K562 (cell line): ENCODE data around the gene GOLPH3L. TPM values are rescaled to one million over a fixed set of nuclear protein-coding genes. Genes with fewer than 3 reads are reported as not detected.

Experiments used
- ATF1 ChIP-seq, 2 experiments: fragments of 450-650 bp in 1 of 2; IDR thresholded peaks; 2 replicates each; pipeline ENCODE4 v1.6.1; 2016; ENCODE audit warnings: missing compliant biosample characterization in 1 of 2, missing genetic modification characterization in 1 of 2
- CEBPZ ChIP-seq: fragments of 150-350 bp; IDR thresholded peaks from 2 replicates; pipeline ENCODE4 v1.6.1; 2014; ENCODE audit warnings: low read depth, mild to moderate bottlenecking, low read length, borderline replicate concordance
- CHD1 ChIP-seq: fragments of 200-600 bp; sonication (generic); IDR thresholded peaks from one replicate; pipeline ENCODE4 v1.6.1; 2012; ENCODE audit warnings: mild to moderate bottlenecking, moderate library complexity, low read length, inconsistent platforms
- CTBP1 ChIP-seq: fragments of 450-650 bp; IDR thresholded peaks from 2 replicates; pipeline ENCODE4 v1.6.1; 2016; ENCODE audit warnings: borderline replicate concordance
- FOXJ3 ChIP-seq: sonication (generic); formaldehyde crosslinking; IDR thresholded peaks from 2 replicates; pipeline ENCODE4 v1.4.0; 2020; ENCODE audit warnings: mild to moderate bottlenecking, missing genetic modification reagents
- JUND ChIP-seq, 2 experiments: IDR thresholded peaks; 2 replicates in 1 of 2; 3 replicates in 1 of 2; pipeline ENCODE4 v1.6.1; 2011; ENCODE audit warnings: borderline replicate concordance in 2 of 2, low read depth in 2 of 2, low read length in 2 of 2, improper control_type of control experiment in 1 of 2, missing biosample characterization in 1 of 2, missing genetic modification characterization in 1 of 2, missing genetic modification reagents in 1 of 2
- KLF1 ChIP-seq: fragments of 450-650 bp; IDR thresholded peaks from 2 replicates; pipeline ENCODE4 v1.6.1; 2016; ENCODE audit warnings: missing genetic modification characterization, missing compliant biosample characterization
- RAD51 ChIP-seq: fragments of 450-650 bp; IDR thresholded peaks from 2 replicates; pipeline ENCODE4 v1.7.1; 2016; ENCODE audit warnings: low read depth, mild to moderate bottlenecking, borderline replicate concordance
- RBM15 ChIP-seq: fragments of 200-400 bp; formaldehyde crosslinking; IDR thresholded peaks from 2 replicates; pipeline ENCODE4 v1.6.1; 2018; ENCODE audit warnings: mild to moderate bottlenecking, low read length, moderate library complexity; ENCODE audit not compliant: insufficient read depth
- RNF2 ChIP-seq: sonication (generic); IDR thresholded peaks from 2 replicates; pipeline ENCODE4 v1.6.1; 2016
- SIRT6 ChIP-seq: IDR thresholded peaks from one replicate; pipeline ENCODE4 v1.6.1; 2012; ENCODE audit warnings: low read depth, mild to moderate bottlenecking, control low read depth, inconsistent platforms, low read length, moderate library complexity
- ZC3H4 ChIP-seq: sonication (generic); formaldehyde crosslinking; IDR thresholded peaks from 2 replicates; pipeline ENCODE4 v1.9.0; 2021; ENCODE audit warnings: missing genetic modification reagents, borderline replicate concordance
- ZNF239 ChIP-seq: fragments of 250-450 bp; sonication (Bioruptor Pico); IDR thresholded peaks from 2 replicates; pipeline ENCODE4 v1.4.0; 2020; ENCODE audit warnings: mild to moderate bottlenecking
- ZNF507 ChIP-seq: conservative IDR thresholded peaks from 2 replicates; pipeline ENCODE4 v1.6.1; 2017; ENCODE audit warnings: missing genetic modification characterization, missing compliant biosample characterization
- ZNF740 ChIP-seq, 3 experiments: fragments of 200-800 bp in 1 of 3; sonication (Bioruptor generic) in 1 of 3; sonication (generic) in 1 of 3; formaldehyde crosslinking in 1 of 3; IDR thresholded peaks; 2 replicates each; pipeline versions ENCODE4 v1.6.1 to v1.8.0; 2016 to 2022; ENCODE audit warnings: mild to moderate bottlenecking in 2 of 3, missing compliant biosample characterization in 2 of 3, missing genetic modification characterization in 2 of 3, missing genetic modification reagents in 1 of 3
- ZNF766 ChIP-seq: fragments of 200-800 bp; sonication (Bioruptor generic); conservative IDR thresholded peaks from 2 replicates; pipeline ENCODE4 v1.6.1; 2016; ENCODE audit warnings: missing genetic modification characterization, missing compliant biosample characterization
- polyA plus RNA-seq, 8 experiments: library from polyadenylated mRNA; depleted of rRNA in 4 of 8; stranded (reverse) in 5 of 8; unstranded in 3 of 8; fragments of >200 nt; fragmentation: Nextera tagmentation in 2 of 8; fragmentation: Illumina TruSeq in 1 of 8; extraction: Ambion mirVana in 2 of 8; extraction: Trizol in 1 of 8; gene quantifications; 2 replicates each; pipeline versions ENCODE4 v1.2.1 to v1.2.3, GENCODE V29; 2011 to 2014; ENCODE audit warnings: inconsistent platforms in 1 of 8, missing spikeins in 1 of 8
- total RNA-seq, 7 experiments: library from RNA; depleted of rRNA in 6 of 7; stranded (reverse); fragments of >200 nt in 6 of 7; fragmentation: Illumina TruSeq in 2 of 7; extraction: Trizol in 2 of 7; gene quantifications; 2 replicates each; pipeline versions ENCODE4 v1.2.1 to v1.2.3, GENCODE V29; 2011 to 2021; ENCODE audit warnings: low replicate concordance in 1 of 7
- TF ChIP-seq, protein P1 (sequence below): sonication (generic); formaldehyde crosslinking; IDR thresholded peaks from 2 replicates; pipeline ENCODE4 v1.8.0; 2022; ENCODE audit warnings: mild to moderate bottlenecking, missing genetic modification reagents

GOLPH3L gene
- total and polyA plus RNA-seq, 9 of the 15 experiments (the other 6 are each of a cell fraction or from before 2014, with no cell fraction given), result 8.1 to 42.1 (median 21.6) TPM

DNA sequence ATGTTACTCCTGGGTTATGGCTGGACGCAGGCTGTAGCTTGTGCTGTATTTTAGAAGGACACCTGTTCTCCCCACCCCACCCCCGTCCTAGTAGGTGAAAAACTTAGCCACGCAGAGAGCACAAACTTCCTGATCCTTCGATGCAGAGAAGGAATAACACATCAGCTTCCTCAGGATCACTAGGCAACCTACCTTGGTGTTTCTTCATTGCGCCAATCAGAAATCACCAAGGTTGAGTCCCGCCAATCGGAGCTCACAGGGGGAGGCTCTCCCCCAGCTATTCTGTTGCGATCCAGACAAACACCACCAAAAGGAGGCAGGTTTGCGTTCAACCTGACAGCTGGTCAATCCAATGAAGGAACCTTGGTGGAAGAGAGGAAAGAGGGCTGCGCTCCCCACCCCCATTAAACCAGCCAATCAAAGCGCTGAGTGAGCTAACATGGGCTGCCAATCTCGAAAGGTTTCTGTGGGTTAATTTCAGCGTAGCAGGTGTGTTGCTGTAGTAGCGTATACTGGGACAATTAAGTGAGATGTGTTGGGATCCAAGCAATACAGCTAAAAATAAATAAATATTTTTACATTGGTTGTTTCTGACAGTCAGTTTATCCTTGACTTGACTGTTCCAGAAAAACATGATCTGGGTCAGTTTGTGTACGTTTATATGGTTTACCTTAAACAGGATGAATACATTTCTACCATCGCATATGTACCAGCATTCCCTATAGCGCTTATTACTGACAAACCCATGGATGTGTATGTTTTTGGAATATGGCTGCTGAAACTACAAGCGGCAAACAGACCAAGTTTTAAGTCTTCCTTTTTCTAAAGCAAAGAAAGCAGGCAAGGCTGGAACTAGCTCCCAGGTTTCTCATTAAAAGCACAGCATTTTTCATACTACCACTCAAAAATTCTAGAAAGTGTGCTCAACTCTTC lies at the start of gene GOLPH3L (continued):
- no peak for TF ChIP-seq RNF2
- peak; percentile 18; the same call in 1 of the 2 replicates for TF ChIP-seq RAD51
- TF ChIP-seq CTBP1, result peak; percentile 65; the same call in 1 of the 2 replicates
- TF ChIP-seq ZC3H4 (CRISPR knock-in tag), result no peak
- TF ChIP-seq RBM15, result no peak
- TF ChIP-seq ATF1 (CRISPR knock-in tag; IDR thresholded peaks at IDR 0.05), result no peak
- TF ChIP-seq ATF1 (tag; IDR thresholded peaks at IDR 0.05), result peak; percentile 91
- peak; percentile 73; the same call in 1 of the 2 replicates for TF ChIP-seq CEBPZ
- TF ChIP-seq JUND (IDR thresholded peaks at IDR 0.05; ENCODE audit: borderline replicate concordance, low read depth, low read length), result no peak
- no peak for TF ChIP-seq JUND (tag; IDR thresholded peaks at IDR 0.05; ENCODE audit: borderline replicate concordance, low read depth, low read length)
- no peak for TF ChIP-seq ZNF507 (tag)
- TF ChIP-seq FOXJ3 (CRISPR knock-in tag), result no peak
- no peak for TF ChIP-seq KLF1 (tag)
- TF ChIP-seq ZNF766 (CRISPR knock-in tag), result peak; percentile 69; the same call in 1 of the 2 replicates
- TF ChIP-seq ZNF239, result no peak
- TF ChIP-seq CHD1, result no peak
- no peak for TF ChIP-seq SIRT6
- TF ChIP-seq, protein P1, sequence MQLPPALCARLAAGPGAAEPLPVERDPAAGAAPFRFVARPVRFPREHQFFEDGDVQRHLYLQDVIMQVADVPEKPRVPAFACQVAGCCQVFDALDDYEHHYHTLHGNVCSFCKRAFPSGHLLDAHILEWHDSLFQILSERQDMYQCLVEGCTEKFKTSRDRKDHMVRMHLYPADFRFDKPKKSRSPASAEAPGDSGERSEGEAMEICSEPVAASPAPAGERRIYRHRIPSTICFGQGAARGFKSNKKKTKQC, result no peak
- no peak for TF ChIP-seq ZNF740 (CRISPR knock-in tag; IDR thresholded peaks at IDR 0.05)
- no peak for TF ChIP-seq ZNF740 (tag; IDR thresholded peaks at IDR 0.05)
